ENCODE data around the gene TUT4. TPM values are rescaled to one million over a fixed set of nuclear protein-coding genes. Genes with fewer than 3 reads are reported as not detected.

The TUT4 gene
- total and polyA plus RNA-seq, 2 donors (not counting 1 experiment from before 2014, with no cell fraction given), result 29.3 to 37.5 TPM

DNA sequence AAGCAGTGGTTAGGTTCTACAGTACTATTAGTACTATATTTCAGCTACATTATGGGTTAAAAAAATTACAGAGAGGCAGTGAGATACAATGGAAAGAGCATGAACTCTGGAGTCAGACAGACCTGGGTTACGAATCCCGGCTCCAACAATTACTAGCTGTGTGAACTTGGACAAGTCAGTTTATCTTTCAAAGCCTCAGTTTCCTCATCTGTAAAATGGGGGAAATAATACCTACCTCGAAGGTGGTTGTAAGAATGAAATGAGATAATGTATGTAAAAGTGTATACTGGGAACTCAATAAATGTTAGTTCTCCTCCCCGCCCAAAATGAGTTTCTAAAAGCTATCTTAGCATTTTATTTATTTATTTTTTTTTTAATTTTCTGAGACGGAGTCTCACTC is 89.0 kb downstream of the TUT4 start:
- H3K27me3 ChIP-seq (ENCODE audit: control insufficient read depth, insufficient read depth, low read length), result no peaks in the 10 kb centered on the region
- H3K27ac ChIP-seq (ENCODE audit: insufficient read depth, low read length), result no peak overlapping the region
- no peaks in the 10 kb centered on the region for H4K20me1 ChIP-seq (ENCODE audit: control insufficient read depth, extremely low read depth, insufficient read depth, low read length)
- H3K9ac ChIP-seq (ENCODE audit: insufficient read depth, low read length), result no peak overlapping the region
- no peaks in the 10 kb centered on the region for H3K79me2 ChIP-seq (ENCODE audit: control insufficient read depth, insufficient read depth, low read length)
- TF ChIP-seq, protein P1, sequence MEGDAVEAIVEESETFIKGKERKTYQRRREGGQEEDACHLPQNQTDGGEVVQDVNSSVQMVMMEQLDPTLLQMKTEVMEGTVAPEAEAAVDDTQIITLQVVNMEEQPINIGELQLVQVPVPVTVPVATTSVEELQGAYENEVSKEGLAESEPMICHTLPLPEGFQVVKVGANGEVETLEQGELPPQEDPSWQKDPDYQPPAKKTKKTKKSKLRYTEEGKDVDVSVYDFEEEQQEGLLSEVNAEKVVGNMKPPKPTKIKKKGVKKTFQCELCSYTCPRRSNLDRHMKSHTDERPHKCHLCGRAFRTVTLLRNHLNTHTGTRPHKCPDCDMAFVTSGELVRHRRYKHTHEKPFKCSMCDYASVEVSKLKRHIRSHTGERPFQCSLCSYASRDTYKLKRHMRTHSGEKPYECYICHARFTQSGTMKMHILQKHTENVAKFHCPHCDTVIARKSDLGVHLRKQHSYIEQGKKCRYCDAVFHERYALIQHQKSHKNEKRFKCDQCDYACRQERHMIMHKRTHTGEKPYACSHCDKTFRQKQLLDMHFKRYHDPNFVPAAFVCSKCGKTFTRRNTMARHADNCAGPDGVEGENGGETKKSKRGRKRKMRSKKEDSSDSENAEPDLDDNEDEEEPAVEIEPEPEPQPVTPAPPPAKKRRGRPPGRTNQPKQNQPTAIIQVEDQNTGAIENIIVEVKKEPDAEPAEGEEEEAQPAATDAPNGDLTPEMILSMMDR (conservative IDR thresholded peaks at IDR 0.05 in 1 of 2, IDR thresholded peaks at IDR 0.05 in 1 of 2; ENCODE audit: low read depth in 1 of 2, low read length in 2 of 2), result no peak
- no peak for TF ChIP-seq EZH2 (IDR thresholded peaks at IDR 0.05; ENCODE audit: low read length, missing control alignments)
- H3K4me1 ChIP-seq (ENCODE audit: control insufficient read depth, extremely low read depth, insufficient read depth, low read length), result no peaks in the 10 kb centered on the region
- H3K4me2 ChIP-seq (ENCODE audit: extremely low read depth, insufficient read depth, low read length), result no peak overlapping the region
- no peak for DNase-seq (ENCODE audit: low read depth in 2 of 2)
- no peak overlapping the region for H3K4me3 ChIP-seq (replicated peaks in 1 of 4; ENCODE audit: control extremely low read depth in 1 of 4, insufficient read depth in 1 of 4, low read depth in 3 of 4, low read length in 4 of 4)
- no peak overlapping the region for H2AFZ ChIP-seq (ENCODE audit: low read length)
- no peaks in the 10 kb centered on the region for H3K9me3 ChIP-seq (ENCODE audit: control insufficient read depth, insufficient read depth, low read depth, low read length)
- H3K36me3 ChIP-seq (ENCODE audit: control insufficient read depth, insufficient read depth, low read length), result no peaks in the 10 kb centered on the region

DNA sequence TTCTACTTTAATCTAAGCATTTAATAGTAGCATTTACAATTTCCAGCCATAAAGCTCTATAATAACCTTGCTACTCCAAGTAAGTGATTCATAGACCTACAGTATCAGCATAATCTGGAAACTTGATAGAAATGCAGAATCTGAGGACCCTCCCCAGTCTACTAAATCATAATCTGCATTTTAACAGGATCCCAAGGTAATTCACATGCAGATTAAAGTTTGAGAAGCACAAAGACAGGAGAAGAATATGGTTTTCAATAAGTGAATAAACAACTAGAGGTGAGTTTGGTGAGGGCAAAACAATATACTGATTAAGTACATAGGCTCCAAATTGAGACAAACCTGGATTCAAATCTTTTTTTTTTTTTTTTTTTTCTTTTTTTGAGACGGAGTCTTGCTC is 91.1 kb downstream of the TUT4 start:
- no peaks in the 10 kb centered on the region for H3K4me1 ChIP-seq (ENCODE audit: control insufficient read depth, extremely low read depth, insufficient read depth, low read length)
- H3K9me3 ChIP-seq (ENCODE audit: control insufficient read depth, insufficient read depth, low read depth, low read length), result no peaks in the 10 kb centered on the region
- DNase-seq (ENCODE audit: low read depth in 2 of 2), result no peak
- no peaks in the 10 kb centered on the region for H3K79me2 ChIP-seq (ENCODE audit: control insufficient read depth, insufficient read depth, low read length)
- H3K27me3 ChIP-seq (ENCODE audit: control insufficient read depth, insufficient read depth, low read length), result no peaks in the 10 kb centered on the region
- H3K4me3 ChIP-seq (replicated peaks in 1 of 4; ENCODE audit: control extremely low read depth in 1 of 4, insufficient read depth in 1 of 4, low read depth in 3 of 4, low read length in 4 of 4), result no peak overlapping the region
- no peak overlapping the region for H3K9ac ChIP-seq (ENCODE audit: insufficient read depth, low read length)
- H2AFZ ChIP-seq (ENCODE audit: low read length), result no peak overlapping the region
- no peaks in the 10 kb centered on the region for H4K20me1 ChIP-seq (ENCODE audit: control insufficient read depth, extremely low read depth, insufficient read depth, low read length)
- H3K27ac ChIP-seq (ENCODE audit: insufficient read depth, low read length), result no peak overlapping the region
- H3K4me2 ChIP-seq (ENCODE audit: extremely low read depth, insufficient read depth, low read length), result no peak overlapping the region
- TF ChIP-seq, protein P1 (conservative IDR thresholded peaks at IDR 0.05 in 1 of 2, IDR thresholded peaks at IDR 0.05 in 1 of 2; ENCODE audit: low read depth in 1 of 2, low read length in 2 of 2), result no peak
- no peak for TF ChIP-seq EZH2 (IDR thresholded peaks at IDR 0.05; ENCODE audit: low read length, missing control alignments)
- H3K36me3 ChIP-seq (ENCODE audit: control insufficient read depth, insufficient read depth, low read length), result no peaks in the 10 kb centered on the region

DNA sequence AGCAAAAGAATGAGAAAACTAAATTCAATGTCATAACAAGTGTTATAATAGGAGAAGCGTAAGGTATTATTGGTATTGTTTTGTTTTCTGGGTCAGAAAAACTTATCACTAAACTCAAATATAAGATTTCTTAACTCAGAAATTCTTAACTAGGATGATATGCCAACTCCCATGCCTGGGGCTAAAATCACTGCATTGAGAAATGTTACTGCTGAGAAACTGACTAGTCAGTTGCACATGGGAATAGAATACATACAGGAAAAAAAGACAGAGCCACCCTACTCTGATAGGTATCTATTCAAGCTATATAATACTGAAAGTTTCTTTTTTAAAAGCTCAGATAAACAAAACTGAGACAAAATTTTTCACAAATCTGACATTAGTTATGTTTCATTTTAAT is 92.2 kb downstream of the TUT4 start:
- Histone ChIP-seq H2AFZ (ENCODE audit: low read length) (no peak overlapping the region), H4K20me1 (ENCODE audit: control insufficient read depth, extremely low read depth, insufficient read depth, low read length) (no peaks in the 10 kb centered on the region), H3K4me3 (replicated peaks in 1 of 4; ENCODE audit: control extremely low read depth in 1 of 4, insufficient read depth in 1 of 4, low read depth in 3 of 4, low read length in 4 of 4) (no peak overlapping the region), H3K27ac (ENCODE audit: insufficient read depth, low read length) (no peak overlapping the region), H3K9me3 (ENCODE audit: control insufficient read depth, insufficient read depth, low read depth, low read length) (no peaks in the 10 kb centered on the region), H3K4me1 (ENCODE audit: control insufficient read depth, extremely low read depth, insufficient read depth, low read length) (no peaks in the 10 kb centered on the region), H3K4me2 (ENCODE audit: extremely low read depth, insufficient read depth, low read length) (no peak overlapping the region), H3K9ac (ENCODE audit: insufficient read depth, low read length) (no peak overlapping the region), H3K27me3 (ENCODE audit: control insufficient read depth, insufficient read depth, low read length) (no peaks in the 10 kb centered on the region), H3K36me3 (ENCODE audit: control insufficient read depth, insufficient read depth, low read length) (no peaks in the 10 kb centered on the region), H3K79me2 (ENCODE audit: control insufficient read depth, insufficient read depth, low read length) (no peaks in the 10 kb centered on the region)
- no peak for DNase-seq (ENCODE audit: low read depth in 2 of 2)
- TF ChIP-seq, protein P1 (conservative IDR thresholded peaks at IDR 0.05 in 1 of 2, IDR thresholded peaks at IDR 0.05 in 1 of 2; ENCODE audit: low read depth in 1 of 2, low read length in 2 of 2), result no peak
- TF ChIP-seq EZH2 (IDR thresholded peaks at IDR 0.05; ENCODE audit: low read length, missing control alignments), result no peak
